Stimulated activated CD8-positive, alpha-beta memory T cell treated with anti-CD3 and anti-CD28 coated beads, Interleukin-4, amount 100 ng/mL, for 4 hours (primary cell): ENCODE data around the gene DOK7.

Source experiments
- DNase-seq, 2 donors: peaks; one replicate each; pipeline ENCODE4 v3.0.0-alpha.2; 2020; ENCODE audit warnings: low read depth in 2 of 2, low spot score in 1 of 2

Gene DOK7

GRCh38 chr4:3427706-3428446 is 35.2 kb upstream of the DOK7 start:
- no peak for DNase-seq

DNA sequence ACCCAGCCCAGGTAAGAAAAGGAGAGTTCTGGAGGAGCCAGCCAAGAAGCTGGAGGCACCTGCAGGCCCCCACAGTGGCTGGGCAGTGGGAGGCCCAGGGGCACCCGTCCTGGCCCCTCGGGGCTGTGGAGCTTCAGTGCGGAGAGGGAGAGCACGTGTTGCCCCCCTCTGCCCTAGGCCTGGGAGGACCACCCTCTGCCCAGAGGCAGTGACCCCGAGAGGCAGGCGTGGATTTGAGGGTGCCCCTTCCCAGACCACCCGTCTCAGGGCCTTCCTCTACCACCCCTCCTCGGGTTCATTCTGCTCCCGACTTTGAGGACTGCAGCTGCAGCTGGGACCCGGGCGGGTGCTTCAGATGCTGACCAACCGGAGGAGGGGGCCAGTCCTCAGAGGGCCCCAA is 33.5 kb upstream of the DOK7 start:
- no peak for DNase-seq

DNA sequence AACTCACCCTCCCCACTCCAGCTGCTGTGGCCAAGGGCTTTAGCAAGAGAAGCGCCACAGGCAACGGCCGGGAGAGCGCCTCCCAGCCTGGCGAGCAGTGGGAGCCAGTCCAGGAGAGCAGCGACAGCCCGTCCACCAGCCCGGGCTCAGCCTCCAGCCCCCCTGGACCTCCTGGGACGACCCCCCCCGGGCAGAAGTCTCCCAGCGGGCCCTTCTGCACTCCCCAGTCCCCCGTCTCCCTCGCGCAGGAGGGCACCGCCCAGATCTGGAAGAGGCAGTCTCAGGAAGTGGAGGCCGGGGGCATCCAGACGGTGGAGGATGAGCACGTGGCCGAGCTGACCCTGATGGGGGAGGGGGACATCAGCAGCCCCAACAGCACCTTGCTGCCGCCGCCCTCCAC is 32.6 kb upstream of the DOK7 start:
- DNase-seq, result no peak

GRCh38 chr4:3431446-3431993 is 31.6 kb upstream of the DOK7 start:
- no peak for DNase-seq

DNA sequence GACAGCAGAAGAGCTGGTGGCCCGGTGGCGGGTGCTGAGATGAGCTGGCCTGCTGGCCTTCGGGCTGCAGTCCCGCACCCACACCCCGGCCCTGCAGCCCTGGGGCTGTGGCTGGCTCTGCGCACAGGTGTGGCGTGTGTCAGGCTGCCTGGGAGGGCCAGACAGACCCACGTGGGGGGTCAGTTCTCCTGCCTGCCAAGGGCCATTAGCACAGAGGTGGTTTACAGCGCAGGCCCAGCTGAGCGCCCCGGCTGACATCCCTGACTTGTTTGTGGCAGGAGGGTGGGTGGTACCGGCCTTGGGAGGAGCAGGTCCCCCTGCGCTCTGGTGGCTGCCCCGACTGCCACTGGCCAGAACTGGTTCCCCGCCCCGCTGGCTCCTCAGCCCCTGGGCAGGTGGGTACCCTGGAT is 30.7 kb upstream of the DOK7 start:
- no peak for DNase-seq

- no peak for DNase-seq
Measured at GRCh38 chr4:3433138-3433869, 29.8 kb upstream of the DOK7 start.

DNA sequence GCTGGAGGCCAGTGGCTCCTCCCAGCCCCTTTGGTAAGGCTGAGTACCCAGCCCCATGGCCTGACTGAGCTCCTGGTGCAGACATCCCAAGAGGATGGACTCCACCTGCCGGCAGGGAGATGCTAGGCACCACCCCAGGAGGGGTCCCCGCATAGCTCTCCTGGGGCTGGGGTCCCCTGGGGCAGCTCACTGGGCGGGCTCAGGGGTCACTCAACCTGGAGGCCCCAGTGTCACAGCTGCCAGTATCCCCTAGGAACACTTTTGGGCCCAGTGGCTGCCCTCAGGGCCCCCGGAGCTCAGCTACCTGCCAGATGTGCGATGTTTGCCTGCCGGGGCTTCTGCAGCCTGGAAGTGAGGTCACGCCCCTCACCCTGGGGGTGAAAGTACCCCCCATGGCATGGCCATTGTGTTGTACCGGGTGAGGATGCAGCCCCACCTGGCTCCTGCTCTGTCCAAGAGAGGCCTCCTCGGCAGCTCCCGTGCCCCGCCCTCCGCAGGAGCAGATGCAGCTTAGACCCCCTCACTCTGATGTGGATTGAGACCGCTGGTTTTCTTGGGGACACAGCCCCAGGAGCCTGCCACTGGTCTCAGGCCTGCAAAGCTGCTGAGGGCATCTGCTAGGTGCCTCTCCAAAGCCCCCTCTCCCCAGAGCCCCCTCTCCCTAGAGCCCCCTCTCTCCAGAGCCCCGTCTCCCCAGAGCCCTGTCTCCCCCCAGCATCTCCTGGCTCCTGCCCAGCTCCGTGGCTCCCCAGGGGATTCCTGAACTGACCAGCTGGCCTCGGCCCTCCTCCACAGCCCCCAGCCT is 28.0 kb upstream of the DOK7 start:
- DNase-seq, result no peak

- DNase-seq, result no peak
Measured at GRCh38 chr4:3435686-3435956, 27.5 kb upstream of the DOK7 start.

GRCh38 chr4:3436048-3436797 is 26.9 kb upstream of the DOK7 start:
- DNase-seq, result no peak

- DNase-seq, result no peak
Measured at GRCh38 chr4:3436798-3437581, 26.1 kb upstream of the DOK7 start.

DNA sequence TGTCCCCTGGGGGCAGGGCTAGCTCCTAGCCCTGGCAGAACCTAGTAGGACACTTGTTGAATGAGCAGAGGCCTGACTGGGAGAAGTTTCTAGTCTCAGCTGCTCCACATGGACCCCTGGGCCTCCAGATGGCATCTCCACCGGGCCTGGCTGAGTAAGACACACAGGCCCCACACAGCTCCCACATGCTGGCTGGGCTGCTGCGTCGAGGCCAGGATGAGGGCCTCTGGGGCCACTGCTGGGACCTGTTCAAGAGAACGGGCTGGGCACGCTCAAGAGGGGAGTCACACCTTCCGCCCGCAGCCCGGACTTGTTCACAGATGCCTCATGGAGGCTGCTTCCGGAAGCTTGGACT is 25.5 kb upstream of the DOK7 start:
- no peak for DNase-seq

- DNase-seq, result no peak
Measured at GRCh38 chr4:3437998-3438846, 24.9 kb upstream of the DOK7 start.

- no peak for DNase-seq
Measured at GRCh38 chr4:3438847-3439180, 24.3 kb upstream of the DOK7 start.

DNA sequence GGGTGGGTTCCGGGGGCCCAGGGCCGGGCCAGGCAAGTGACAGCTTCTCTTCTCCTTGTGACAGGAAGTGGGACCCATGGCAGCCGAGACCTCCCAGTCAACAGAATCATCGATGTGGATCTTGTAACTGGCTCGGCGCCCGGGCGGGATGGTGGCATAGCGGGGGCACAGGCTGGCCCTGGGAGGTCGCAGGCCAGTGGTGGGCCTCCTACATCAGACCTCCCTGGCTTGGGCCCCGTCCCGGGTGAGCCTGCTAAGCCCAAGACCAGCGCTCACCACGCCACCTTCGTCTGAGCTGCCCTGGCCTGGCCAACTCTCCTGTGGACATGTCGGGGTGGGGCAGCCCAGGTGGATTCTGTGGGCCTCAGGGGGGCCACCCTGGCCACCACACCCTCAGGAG is 23.7 kb upstream of the DOK7 start:
- DNase-seq, result no peak

GRCh38 chr4:3440011-3440410 is 23.1 kb upstream of the DOK7 start:
- DNase-seq, result no peak

DNA sequence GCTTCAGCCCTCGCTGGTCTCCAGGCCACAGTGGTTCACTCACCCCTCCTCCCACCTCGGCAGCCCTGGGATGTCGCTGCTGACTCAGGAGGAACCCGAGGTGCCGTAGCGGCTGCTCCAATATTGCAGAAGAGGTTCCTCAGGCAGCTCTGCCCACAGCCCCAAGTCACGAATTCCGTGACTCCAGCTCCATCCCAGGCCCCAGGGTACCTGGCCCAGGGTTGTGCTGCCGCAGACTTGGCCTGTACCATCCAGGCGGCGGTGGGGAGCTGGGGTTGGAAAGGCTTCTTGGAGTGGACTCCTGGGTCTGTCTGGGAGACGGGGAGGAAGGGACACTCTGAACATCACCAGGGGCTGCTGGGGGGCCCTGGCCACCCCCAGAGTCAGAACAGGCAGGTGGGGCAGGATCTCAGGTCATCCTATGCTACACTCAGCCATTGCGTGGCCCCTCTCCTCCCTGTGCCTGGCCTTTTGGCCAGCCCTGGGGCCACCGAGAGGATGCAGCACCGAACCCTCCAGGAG is 22.1 kb upstream of the DOK7 start:
- DNase-seq, result no peak

DNA sequence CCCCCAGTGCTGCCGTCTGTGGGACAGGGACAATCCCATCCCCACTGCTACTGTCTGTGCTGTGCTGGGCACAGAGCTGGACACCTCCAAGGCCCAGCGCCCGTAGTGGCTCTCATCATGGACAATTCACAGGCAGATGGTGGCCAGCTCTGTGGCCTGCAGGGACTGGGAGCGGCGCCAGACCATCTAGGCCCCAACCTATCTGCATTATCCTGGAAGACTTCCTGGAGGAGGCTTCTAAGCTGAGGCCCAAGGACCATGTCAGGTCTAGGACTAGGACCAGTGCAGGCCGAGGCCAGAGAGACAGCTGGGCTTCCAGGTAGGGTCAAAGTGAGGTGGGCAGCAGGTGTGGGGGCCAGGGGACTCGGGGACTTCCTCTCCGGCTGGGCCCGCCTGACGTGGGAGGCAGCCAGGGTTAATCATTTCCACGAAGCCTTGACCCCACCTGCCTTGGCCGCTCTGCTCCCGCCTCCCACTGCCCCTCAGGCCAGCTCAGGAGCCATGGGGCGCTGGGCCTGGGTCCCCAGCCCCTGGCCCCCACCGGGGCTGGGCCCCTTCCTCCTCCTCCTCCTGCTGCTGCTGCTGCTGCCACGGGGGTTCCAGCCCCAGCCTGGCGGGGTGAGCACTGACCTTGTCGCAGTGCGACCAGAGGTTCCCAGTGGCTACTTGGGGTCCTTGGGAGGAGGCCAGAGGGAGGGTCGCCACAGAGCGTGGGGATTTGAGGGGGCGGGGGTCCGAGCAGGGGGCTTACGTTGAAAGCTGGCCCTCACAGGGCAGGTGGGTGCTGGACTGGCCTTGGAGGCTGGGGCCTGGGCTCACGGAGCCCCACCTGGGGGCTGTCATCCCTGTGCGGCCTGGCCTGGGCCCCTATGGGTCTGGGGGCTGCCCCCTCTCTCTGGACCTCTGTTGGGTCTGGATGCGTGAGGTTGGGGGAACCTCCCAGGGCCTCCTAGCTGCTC is 21.3 kb upstream of the DOK7 start, which contains the start of gene HGFAC:
Gene HGFAC, plus strand, starts transcription at position 468 of the 959 bp plus-strand sequence. Its CDS starts 34 bp downstream, at position 502.
- no peak for DNase-seq

DNA sequence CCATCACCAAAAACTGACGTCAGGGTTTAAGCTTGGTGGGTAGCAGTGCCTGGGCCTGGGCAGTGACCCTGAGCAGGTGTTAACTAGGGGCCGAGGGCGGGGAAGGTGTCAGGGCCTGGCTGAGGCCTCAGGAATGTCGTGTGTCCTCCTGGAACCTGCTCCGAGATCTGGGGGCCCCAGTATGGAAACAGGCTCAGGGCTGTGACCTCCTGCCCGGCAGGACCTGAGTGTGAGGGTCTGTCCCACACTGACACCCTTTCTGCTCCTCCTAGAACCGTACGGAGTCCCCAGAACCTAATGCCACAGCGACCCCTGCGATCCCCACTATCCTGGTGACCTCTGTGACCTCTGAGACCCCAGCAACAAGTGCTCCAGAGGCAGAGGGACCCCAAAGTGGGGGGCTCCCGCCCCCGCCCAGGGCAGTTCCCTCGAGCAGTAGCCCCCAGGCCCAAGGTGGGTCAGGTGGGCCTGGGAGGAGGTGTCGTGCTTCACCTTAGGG is 20.6 kb upstream of the DOK7 start:
- no peak for DNase-seq
